Measurements from ENCODE around the gene SEC24A.
"Not testable (repeated sequence)": the region's sequence is repeated elsewhere in the genome, so short reads cannot be mapped to it uniquely, and the experiment has no call there.

Gene SEC24A

GRCh38 chr5:134648425-134649162 is at the start of gene SEC24A:
Gene SEC24A, plus strand, starts transcription at chr5:134648785. Its CDS starts 292 bp downstream, at chr5:134649077.
- peak; percentile 98 for DNase-seq

GRCh38 chr5:134599820-134600219 is 48.8 kb upstream of the SEC24A start:
- DNase-seq, result not testable (repeated sequence)

GRCh38 chr5:134600600-134600999 is 48.0 kb upstream of the SEC24A start:
- no peak for DNase-seq

GRCh38 chr5:134603059-134603458 is 45.5 kb upstream of the SEC24A start:
- DNase-seq, result no peak

GRCh38 chr5:134604908-134605307 is 43.7 kb upstream of the SEC24A start:
- DNase-seq, result no peak

GRCh38 chr5:134606726-134607125 is 41.9 kb upstream of the SEC24A start:
- DNase-seq, result no peak

GRCh38 chr5:134608555-134608954 is 40.0 kb upstream of the SEC24A start:
- no peak for DNase-seq

- peak; percentile 70 for DNase-seq
These were observed 39.2 kb upstream of the SEC24A start for GRCh38 chr5:134609232-134609851.

GRCh38 chr5:134610725-134611124 is 37.9 kb upstream of the SEC24A start:
- DNase-seq, result no peak

GRCh38 chr5:134611515-134611914 is 37.1 kb upstream of the SEC24A start:
- DNase-seq, result no peak

- DNase-seq, result no peak
These were observed 34.0 kb upstream of the SEC24A start for GRCh38 chr5:134614450-134615085.

GRCh38 chr5:134620634-134621033 is 28.0 kb upstream of the SEC24A start:
- no peak for DNase-seq

- no peak for DNase-seq
These were observed 23.0 kb upstream of the SEC24A start for GRCh38 chr5:134625559-134625958.

GRCh38 chr5:134626369-134627014 is 22.1 kb upstream of the SEC24A start:
- DNase-seq, result peak; percentile 91

GRCh38 chr5:134634227-134634626 is 14.4 kb upstream of the SEC24A start:
- no peak for DNase-seq

- DNase-seq, result not testable (repeated sequence)
These were observed 13.2 kb upstream of the SEC24A start for GRCh38 chr5:134635366-134635765.

GRCh38 chr5:134637116-134637721 is 11.4 kb upstream of the SEC24A start:
- no peak for DNase-seq

GRCh38 chr5:134638760-134639201 is 9.8 kb upstream of the SEC24A start:
- no peak for DNase-seq

GRCh38 chr5:134642931-134643530 is 5.6 kb upstream of the SEC24A start:
- no peak for DNase-seq

- DNase-seq, result peak; percentile 56
These were observed 698 bp upstream of the SEC24A start for GRCh38 chr5:134647750-134648424.

- peak; percentile 54 for DNase-seq
These were observed 714 bp downstream of the SEC24A start for GRCh38 chr5:134649163-134649835.
